CD8-positive, alpha-beta memory T cell (primary cell): ENCODE results near the gene ARMC3. TPM values are rescaled to one million over a fixed set of nuclear protein-coding genes. Genes with fewer than 3 reads are reported as not detected.
A peak's percentile ranks its signal among the peaks of the same experiment; 100 is the strongest.

Experiments used
- CTCF ChIA-PET: fragments of 350-600 bp; sonication (Branson Sonifier 250); formaldehyde crosslinking; loops from one replicate; lab custom pipeline; 2021; ENCODE audit warnings: antibody characterized with exemption; lab: Charles Lee
- POLR2A ChIA-PET: fragments of 350-600 bp; sonication (Branson Sonifier 250); formaldehyde crosslinking; loops from one replicate; lab custom pipeline; 2021; ENCODE audit warnings: antibody characterized with exemption; lab: Charles Lee
- DNase-seq, 5 donors: peaks; one replicate each; pipeline versions ENCODE4 v3.0.0 to v3.0.0-alpha.2; 2020 to 2022; ENCODE audit warnings: mixed read lengths in 1 of 5
- H3K27ac ChIP-seq: one replicate; pipeline ENCODE4 v1.7.0; 2013; ENCODE audit warnings: low read depth, mild to moderate bottlenecking, low read length, moderate library complexity
- H3K27me3 ChIP-seq: 2 replicates; pipeline ENCODE4 v1.7.0; 2013; ENCODE audit warnings: low read length, mild to moderate bottlenecking; ENCODE audit not compliant: insufficient read depth, poor library complexity, severe bottlenecking
- H3K36me3 ChIP-seq: 2 replicates; pipeline ENCODE4 v1.7.0; 2013; ENCODE audit warnings: mild to moderate bottlenecking, low read length, moderate library complexity; ENCODE audit not compliant: insufficient read depth
- H3K4me1 ChIP-seq: 2 replicates; pipeline ENCODE4 v1.7.0; 2013; ENCODE audit warnings: mild to moderate bottlenecking, low read length, moderate library complexity; ENCODE audit not compliant: insufficient read depth
- H3K4me3 ChIP-seq: 2 replicates; pipeline ENCODE4 v1.7.0; 2013; ENCODE audit warnings: mild to moderate bottlenecking, low read length
- H3K9me3 ChIP-seq: 2 replicates; pipeline ENCODE4 v1.7.0; 2013; ENCODE audit warnings: mild to moderate bottlenecking, low read length
- H3K27ac Mint-ChIP-seq, 8 donors: one replicate each; pipeline ENCODE4 v1.8.0; 2020 to 2021; ENCODE audit warnings: mixed read lengths in 8 of 8, mild to moderate bottlenecking in 6 of 8, inconsistent platforms in 3 of 8, moderate library complexity in 3 of 8
- H3K27me3 Mint-ChIP-seq, 2 donors: one replicate each; pipeline ENCODE4 v1.8.0; 2020 to 2021; ENCODE audit warnings: mixed read lengths in 2 of 2, mild to moderate bottlenecking in 1 of 2, moderate library complexity in 1 of 2
- H3K36me3 Mint-ChIP-seq, 3 donors: one replicate each; pipeline ENCODE4 v1.8.0; 2020 to 2021; ENCODE audit warnings: mixed read lengths in 3 of 3, inconsistent platforms in 1 of 3, mild to moderate bottlenecking in 1 of 3
- H3K4me1 Mint-ChIP-seq, 3 donors: one replicate each; pipeline ENCODE4 v1.8.0; 2020 to 2021; ENCODE audit warnings: mixed read lengths in 3 of 3, inconsistent platforms in 1 of 3, mild to moderate bottlenecking in 1 of 3
- H3K4me3 Mint-ChIP-seq, 7 donors: one replicate each; pipeline ENCODE4 v1.8.0; 2020 to 2021; ENCODE audit warnings: mixed read lengths in 7 of 7, mild to moderate bottlenecking in 6 of 7, moderate library complexity in 4 of 7, inconsistent platforms in 2 of 7
- H3K9me3 Mint-ChIP-seq, 5 donors: one replicate each; pipeline ENCODE4 v1.8.0; 2020 to 2022; ENCODE audit warnings: mixed read lengths in 5 of 5, mild to moderate bottlenecking in 3 of 5, moderate library complexity in 2 of 5, inconsistent platforms in 1 of 5
- polyA plus RNA-seq: library from polyadenylated mRNA; unstranded; fragments of 300-500 nt; fragmentation: Illumina TruSeq; gene quantifications from one replicate; pipeline ENCODE4 v1.2.3, GENCODE V29; 2021
- total RNA-seq, 2 experiments: library from RNA; stranded (reverse); gene quantifications; one replicate each; pipeline ENCODE4 v1.2.3, GENCODE V29; 2021

Gene ARMC3, protein sequence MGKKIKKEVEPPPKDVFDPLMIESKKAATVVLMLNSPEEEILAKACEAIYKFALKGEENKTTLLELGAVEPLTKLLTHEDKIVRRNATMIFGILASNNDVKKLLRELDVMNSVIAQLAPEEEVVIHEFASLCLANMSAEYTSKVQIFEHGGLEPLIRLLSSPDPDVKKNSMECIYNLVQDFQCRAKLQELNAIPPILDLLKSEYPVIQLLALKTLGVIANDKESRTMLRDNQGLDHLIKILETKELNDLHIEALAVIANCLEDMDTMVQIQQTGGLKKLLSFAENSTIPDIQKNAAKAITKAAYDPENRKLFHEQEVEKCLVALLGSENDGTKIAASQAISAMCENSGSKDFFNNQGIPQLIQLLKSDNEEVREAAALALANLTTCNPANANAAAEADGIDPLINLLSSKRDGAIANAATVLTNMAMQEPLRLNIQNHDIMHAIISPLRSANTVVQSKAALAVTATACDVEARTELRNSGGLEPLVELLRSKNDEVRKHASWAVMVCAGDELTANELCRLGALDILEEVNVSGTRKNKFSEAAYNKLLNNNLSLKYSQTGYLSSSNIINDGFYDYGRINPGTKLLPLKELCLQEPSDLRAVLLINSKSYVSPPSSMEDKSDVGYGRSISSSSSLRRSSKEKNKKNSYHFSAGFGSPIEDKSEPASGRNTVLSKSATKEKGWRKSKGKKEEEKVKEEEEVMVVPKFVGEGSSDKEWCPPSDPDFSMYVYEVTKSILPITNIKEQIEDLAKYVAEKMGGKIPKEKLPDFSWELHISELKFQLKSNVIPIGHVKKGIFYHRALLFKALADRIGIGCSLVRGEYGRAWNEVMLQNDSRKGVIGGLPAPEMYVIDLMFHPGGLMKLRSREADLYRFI
- not detected for total RNA-seq
- polyA plus RNA-seq: not detected

DNA sequence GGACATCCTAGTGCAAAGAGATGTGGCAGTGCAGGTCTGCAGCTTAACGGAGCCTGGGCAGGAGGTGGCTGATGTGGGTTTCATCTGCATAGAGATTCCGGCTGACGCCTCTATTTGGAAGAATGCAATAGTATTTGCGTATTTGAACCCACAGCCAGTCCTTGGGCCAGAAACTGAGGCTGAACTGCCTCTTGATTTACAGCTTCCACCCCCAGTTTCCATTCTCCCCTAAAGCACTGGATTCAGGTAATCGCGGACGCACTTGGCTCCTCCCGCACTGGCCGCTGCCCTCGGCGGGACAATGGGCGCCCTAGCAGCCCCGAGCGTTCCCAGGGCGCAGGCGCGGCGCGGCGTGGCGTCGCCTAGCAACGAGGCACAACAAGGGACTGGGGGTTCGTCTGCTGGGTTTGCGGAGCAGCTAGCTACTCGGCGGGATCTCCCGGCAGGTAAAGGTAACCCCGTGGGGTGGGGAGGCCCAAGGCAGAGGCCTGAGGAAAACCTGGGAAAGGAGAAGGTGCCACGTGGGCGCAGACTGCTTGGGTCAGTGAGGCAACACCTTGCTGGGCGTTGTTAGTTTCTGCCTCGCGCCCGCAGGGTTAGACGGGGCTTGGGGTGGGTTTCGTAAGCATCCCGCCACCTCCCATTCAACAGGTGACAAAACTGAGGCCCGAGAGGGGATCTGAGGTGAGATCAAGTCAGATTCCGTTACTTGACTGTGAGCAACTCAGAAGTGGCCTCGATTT is at the start of gene ARMC3:
TSS of gene ARMC3 (plus strand) at position 393 of the 743 bp plus-strand sequence. CDS start 3,944 bp downstream, outside the sequence.
- Mint-ChIP-seq H3K27me3 (peaks cover 4 to 19% of the 10 kb centered on the region in 2 donors), H3K9me3 (peaks cover 0 to 8% (median 3%) of the 10 kb centered on the region in 5 donors), H3K36me3 (no peaks in the 10 kb centered on the region), H3K4me1 (no peaks in the 10 kb centered on the region), H3K27ac (peak within 1 kb of the TSS in 2 of 8 donors; percentile 61 to 65), H3K4me3 (no peak within 1 kb of the TSS)
- Histone ChIP-seq H3K36me3 (no peaks in the 10 kb centered on the region), H3K27me3 (no peaks in the 10 kb centered on the region), H3K4me1 (peaks cover 12% of the 10 kb centered on the region), H3K9me3 (no peaks in the 10 kb centered on the region), H3K4me3 (peak within 1 kb of the TSS; percentile 64), H3K27ac (peak within 1 kb of the TSS; percentile 25)
- ChIA-PET POLR2A (interaction anchor here (0.5 kb wide), 1 partner anchor 925 kb away, joined by 3 read pairs; no protein-coding TSS in a partner anchor), CTCF (no interaction called here)
- DNase-seq: peak; percentile 44 to 86 (median 73)

DNA sequence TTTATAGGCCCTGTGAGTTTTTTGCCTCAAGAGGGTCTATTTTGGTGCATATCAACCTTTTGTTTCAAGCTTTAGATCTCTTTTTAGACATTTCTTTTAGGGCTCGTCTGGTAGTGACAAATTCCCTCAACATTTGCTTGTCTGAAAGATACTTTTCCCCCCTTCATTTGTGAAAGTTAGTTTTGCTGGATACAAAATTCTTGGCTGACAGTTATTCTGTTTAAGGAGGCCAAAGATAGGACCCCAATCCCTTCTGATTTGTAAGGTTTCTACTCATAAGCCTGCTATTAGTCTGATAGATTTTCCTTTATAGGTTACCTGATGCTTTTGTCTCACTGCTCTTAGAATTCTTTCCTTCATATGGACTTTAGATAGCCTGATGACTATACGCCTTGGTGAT is 36.1 kb upstream of the ARMC3 start:
- no peaks in the 10 kb centered on the region for H3K4me1 Mint-ChIP-seq
- H3K9me3 Mint-ChIP-seq: peaks cover 25 to 48% (median 41%) of the 10 kb centered on the region in 5 donors
- no peak overlapping the region for H3K27ac Mint-ChIP-seq
- H3K27me3 ChIP-seq: no peaks in the 10 kb centered on the region
- no peaks in the 10 kb centered on the region for H3K36me3 ChIP-seq
- no peak for DNase-seq
- no peak overlapping the region for H3K4me3 ChIP-seq
- POLR2A ChIA-PET: no interaction called here
- H3K36me3 Mint-ChIP-seq: peaks cover 0 to 48% (median 2%) of the 10 kb centered on the region in 3 donors
- no peak overlapping the region for H3K4me3 Mint-ChIP-seq
- peaks cover 11% of the 10 kb centered on the region for H3K9me3 ChIP-seq
- CTCF ChIA-PET: no interaction called here
- peaks cover 1 to 6% of the 10 kb centered on the region in 2 donors for H3K27me3 Mint-ChIP-seq
- no peak overlapping the region for H3K27ac ChIP-seq
- no peaks in the 10 kb centered on the region for H3K4me1 ChIP-seq

DNA sequence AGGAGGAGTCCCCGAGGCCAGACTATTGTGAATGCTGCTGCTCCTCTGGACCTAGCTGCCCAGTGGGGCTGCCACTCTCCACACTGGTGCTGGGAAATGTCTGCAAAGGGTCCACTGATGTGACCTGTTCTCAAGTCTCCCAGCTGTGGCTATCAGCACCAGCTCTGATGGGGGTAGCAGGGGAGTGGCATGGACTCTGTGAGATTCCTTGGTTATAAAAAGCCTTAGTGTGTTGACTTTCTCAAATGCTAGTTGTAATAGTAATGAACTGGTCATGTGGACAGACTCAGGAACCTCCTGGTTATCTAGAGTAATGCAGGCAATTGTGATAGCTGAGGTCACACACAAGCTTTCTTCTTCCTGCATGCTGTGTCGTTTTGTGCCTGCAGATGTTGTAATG is 34.1 kb upstream of the ARMC3 start:
- CTCF ChIA-PET: no interaction called here

DNA sequence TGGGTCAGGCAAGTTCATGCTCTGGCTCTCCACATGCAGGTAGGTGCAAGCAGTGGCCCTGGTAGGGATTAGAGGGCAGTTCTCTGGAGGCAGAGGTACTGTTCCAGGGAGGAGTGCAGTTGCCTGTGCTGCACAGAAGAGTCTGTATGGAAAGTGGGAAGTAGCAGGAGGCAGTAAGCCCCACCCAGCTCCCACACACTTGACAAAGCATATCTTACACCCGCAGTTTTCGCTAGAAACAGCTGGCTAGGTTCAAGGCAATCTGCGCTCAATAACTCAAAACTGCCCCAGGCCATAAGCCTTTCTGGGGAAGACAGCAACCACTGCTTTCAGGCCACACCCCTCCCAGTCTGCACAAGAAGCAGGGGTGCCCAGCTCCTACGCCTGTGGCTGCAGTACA is 33.1 kb upstream of the ARMC3 start:
- Histone ChIP-seq H3K36me3 (no peaks in the 10 kb centered on the region), H3K4me1 (no peaks in the 10 kb centered on the region), H3K9me3 (peaks cover 11% of the 10 kb centered on the region), H3K27me3 (no peaks in the 10 kb centered on the region), H3K27ac (no peak overlapping the region), H3K4me3 (no peak overlapping the region)
- DNase-seq: no peak
- CTCF ChIA-PET: no interaction called here
- no peaks in the 10 kb centered on the region for H3K4me1 Mint-ChIP-seq
- H3K27ac Mint-ChIP-seq: peak overlapping the region in 1 of 8 donors; percentile 5
- peaks cover 0 to 11% of the 10 kb centered on the region in 2 donors for H3K27me3 Mint-ChIP-seq
- H3K9me3 Mint-ChIP-seq: peaks cover 5 to 26% (median 21%) of the 10 kb centered on the region in 5 donors
- peaks cover 0 to 32% (median 2%) of the 10 kb centered on the region in 3 donors for H3K36me3 Mint-ChIP-seq
- H3K4me3 Mint-ChIP-seq: no peak overlapping the region
- POLR2A ChIA-PET: no interaction called here

More for the DNA sequence above, 34.1 kb upstream of the ARMC3 start:
- peaks cover 0 to 36% (median 0%) of the 10 kb centered on the region in 3 donors for H3K36me3 Mint-ChIP-seq
- H3K9me3 Mint-ChIP-seq: peaks cover 9 to 30% (median 28%) of the 10 kb centered on the region in 5 donors
- Histone ChIP-seq H3K4me3 (no peak overlapping the region), H3K27me3 (no peaks in the 10 kb centered on the region), H3K4me1 (no peaks in the 10 kb centered on the region), H3K36me3 (no peaks in the 10 kb centered on the region), H3K27ac (no peak overlapping the region), H3K9me3 (peaks cover 11% of the 10 kb centered on the region)
- no peak overlapping the region for H3K4me3 Mint-ChIP-seq
- POLR2A ChIA-PET: no interaction called here
- H3K4me1 Mint-ChIP-seq: no peaks in the 10 kb centered on the region
- DNase-seq: no peak
- peaks cover 0 to 11% of the 10 kb centered on the region in 2 donors for H3K27me3 Mint-ChIP-seq
- peak overlapping the region in 1 of 8 donors; percentile 66 for H3K27ac Mint-ChIP-seq

DNA sequence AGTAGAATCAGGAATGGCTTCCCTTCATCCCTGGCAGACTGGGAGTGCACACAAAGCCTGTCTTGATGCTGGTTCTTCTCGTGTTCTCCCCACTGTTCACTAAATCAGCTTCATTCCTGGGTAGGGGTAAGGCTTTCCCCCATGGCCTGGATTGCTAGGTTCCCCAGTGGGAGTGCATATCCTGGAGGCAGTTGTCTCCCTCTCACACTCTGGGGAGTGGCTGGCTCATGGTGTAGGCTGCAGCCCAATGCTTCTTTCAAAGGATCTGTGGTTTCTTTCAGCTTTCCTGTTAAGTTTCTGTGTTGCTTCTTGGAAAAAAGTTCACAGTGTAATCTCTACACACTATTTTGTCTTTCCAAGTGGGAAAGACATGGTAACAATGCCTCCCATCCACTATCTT is 32.6 kb upstream of the ARMC3 start:
- Mint-ChIP-seq H3K36me3 (peaks cover 0 to 27% (median 2%) of the 10 kb centered on the region in 3 donors), H3K27ac (no peak overlapping the region), H3K27me3 (peaks cover 0 to 11% of the 10 kb centered on the region in 2 donors), H3K4me1 (no peaks in the 10 kb centered on the region), H3K4me3 (no peak overlapping the region), H3K9me3 (peaks cover 5 to 23% (median 20%) of the 10 kb centered on the region in 5 donors)
- H3K36me3 ChIP-seq: no peaks in the 10 kb centered on the region
- no peak for DNase-seq
- no peaks in the 10 kb centered on the region for H3K4me1 ChIP-seq
- POLR2A ChIA-PET: no interaction called here
- H3K4me3 ChIP-seq: no peak overlapping the region
- H3K27ac ChIP-seq: no peak overlapping the region
- H3K9me3 ChIP-seq: peaks cover 11% of the 10 kb centered on the region
- H3K27me3 ChIP-seq: no peaks in the 10 kb centered on the region
- CTCF ChIA-PET: no interaction called here

DNA sequence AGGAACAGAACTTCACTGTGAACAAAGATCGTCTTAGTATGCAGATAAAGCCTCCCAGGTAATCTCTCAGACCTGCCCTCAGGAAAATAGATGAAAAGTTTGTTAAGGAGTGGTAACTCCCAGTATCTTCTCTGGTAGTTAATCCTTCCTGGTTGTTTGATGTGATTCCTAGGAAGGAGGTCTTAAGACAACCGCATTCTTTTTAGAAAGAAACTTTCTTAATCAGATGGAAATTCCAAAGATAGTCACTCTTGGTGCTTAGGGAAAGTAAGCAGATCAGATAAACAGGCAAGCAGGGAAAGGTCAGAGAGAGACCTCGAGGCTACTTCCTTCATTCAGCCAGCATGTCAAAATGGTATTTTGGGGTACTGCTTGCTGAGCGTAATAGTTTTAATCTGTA is 30.5 kb upstream of the ARMC3 start:
- Mint-ChIP-seq H3K4me3 (no peak overlapping the region), H3K27me3 (peaks cover 0 to 11% of the 10 kb centered on the region in 2 donors), H3K4me1 (no peaks in the 10 kb centered on the region), H3K36me3 (peaks cover 0 to 21% (median 2%) of the 10 kb centered on the region in 3 donors), H3K9me3 (peaks cover 5 to 16% (median 11%) of the 10 kb centered on the region in 5 donors), H3K27ac (no peak overlapping the region)
- H3K9me3 ChIP-seq: no peaks in the 10 kb centered on the region
- CTCF ChIA-PET: no interaction called here
- POLR2A ChIA-PET: no interaction called here
- H3K4me3 ChIP-seq: no peak overlapping the region
- no peak overlapping the region for H3K27ac ChIP-seq
- H3K27me3 ChIP-seq: no peaks in the 10 kb centered on the region
- no peaks in the 10 kb centered on the region for H3K36me3 ChIP-seq
- no peak for DNase-seq
- H3K4me1 ChIP-seq: no peaks in the 10 kb centered on the region

DNA sequence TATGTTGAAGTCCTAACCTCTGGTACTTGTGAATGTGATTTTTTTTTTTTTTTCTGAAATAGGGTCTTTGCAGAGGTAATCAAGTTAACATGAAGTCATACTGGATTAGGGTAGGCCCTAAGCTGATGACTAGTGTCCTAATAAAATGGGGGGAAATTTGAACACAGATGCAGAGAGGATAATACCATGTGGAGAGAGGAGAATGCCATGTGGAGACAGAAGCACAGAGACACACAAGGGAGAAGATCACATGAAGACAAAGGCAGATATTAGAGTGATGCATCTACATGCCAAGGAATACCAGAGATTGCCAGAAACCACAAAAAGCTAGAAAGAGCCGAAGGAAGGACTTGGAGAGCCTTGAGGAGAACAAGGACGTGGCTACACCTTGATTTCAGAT is 28.5 kb upstream of the ARMC3 start:
- ChIA-PET POLR2A (no interaction called here), CTCF (interaction anchor here (0.7 kb wide), 1 partner anchor 470 kb away, joined by 3 read pairs; no protein-coding TSS in a partner anchor)
- no peaks in the 10 kb centered on the region for H3K27me3 ChIP-seq
- no peak overlapping the region for H3K27ac ChIP-seq
- peaks cover 0 to 32% (median 2%) of the 10 kb centered on the region in 3 donors for H3K36me3 Mint-ChIP-seq
- H3K4me1 ChIP-seq: no peaks in the 10 kb centered on the region
- H3K9me3 ChIP-seq: no peaks in the 10 kb centered on the region
- peaks cover 0 to 14% (median 9%) of the 10 kb centered on the region in 5 donors for H3K9me3 Mint-ChIP-seq
- DNase-seq: no peak
- no peaks in the 10 kb centered on the region for H3K36me3 ChIP-seq
- H3K27ac Mint-ChIP-seq: no peak overlapping the region
- no peak overlapping the region for H3K4me3 ChIP-seq
- H3K4me3 Mint-ChIP-seq: no peak overlapping the region
- H3K4me1 Mint-ChIP-seq: no peaks in the 10 kb centered on the region
- peaks cover 0 to 11% of the 10 kb centered on the region in 2 donors for H3K27me3 Mint-ChIP-seq
